HG02885 (cell line): ENCODE measurements around the gene NFIC.
"Not testable (repeated sequence)": the region's sequence is repeated elsewhere in the genome, so short reads cannot be mapped to it uniquely, and the experiment has no call there.

Experiments
- ATAC-seq: cut with Tn5 transposase; IDR thresholded peaks from one replicate; pipeline ENCODE4 v1.9.1; 2021; ENCODE audit warnings: mild to moderate bottlenecking; ENCODE audit not compliant: unreplicated experiment, poor library complexity

NFIC gene

GRCh38 chr19:3501780-3502179 lies 135.4 kb downstream of the NFIC start:
- no peak for ATAC-seq

DNA sequence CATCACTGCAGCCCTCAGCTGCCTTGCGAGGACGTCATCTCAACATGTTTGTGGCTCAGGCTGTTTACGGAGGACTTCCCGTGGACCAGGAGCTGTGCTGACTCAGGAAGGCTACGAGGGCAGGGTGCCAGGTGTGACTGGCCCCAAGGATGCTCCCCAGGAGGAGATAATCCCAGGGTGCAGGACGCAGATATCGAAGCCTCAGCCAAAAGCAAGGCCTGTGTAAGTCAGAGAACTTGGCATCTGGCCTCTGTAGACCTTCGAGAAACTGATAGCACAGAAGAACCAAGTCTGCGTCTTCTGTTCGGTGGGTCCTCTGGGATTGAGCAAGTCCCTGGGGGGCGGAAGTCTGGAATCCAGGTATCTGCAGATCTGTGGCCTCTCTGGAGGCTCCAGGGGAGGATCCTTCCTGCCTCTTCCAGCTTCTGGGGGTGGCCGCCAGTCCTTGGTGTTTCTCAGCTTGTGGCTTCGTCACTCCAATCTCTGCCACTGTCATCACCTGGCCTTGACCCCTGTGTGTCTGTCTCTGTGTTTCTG lies 136.7 kb downstream of the NFIC start:
- no peak for ATAC-seq

DNA sequence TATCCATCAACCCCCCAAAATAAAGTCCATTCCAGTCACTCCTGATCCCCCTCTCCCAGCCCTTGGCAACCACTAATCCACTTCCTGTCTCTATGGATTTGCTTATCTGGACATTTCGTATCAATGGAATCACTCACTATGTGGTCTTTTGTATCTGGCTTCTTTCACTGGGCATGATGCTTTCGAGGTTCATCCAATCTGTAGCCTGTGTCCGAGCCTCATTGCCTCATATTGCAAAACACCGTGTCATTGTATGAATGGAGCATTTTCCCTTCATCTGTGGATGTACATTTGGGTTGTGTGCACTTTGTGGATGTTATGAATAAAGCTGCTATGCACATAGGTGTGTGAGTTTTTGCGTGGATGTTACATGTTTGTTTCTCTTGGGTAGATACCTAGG lies 138.4 kb downstream of the NFIC start:
- no peak for ATAC-seq

- peak; percentile 90 for ATAC-seq
Observed at GRCh38 chr19:3505598-3506383, 139.4 kb downstream of the NFIC start, which contains the start of gene FZR1. FZR1 (plus strand) TSS chr19:3506311; CDS start chr19:3522990, 16,679 bp downstream.

DNA sequence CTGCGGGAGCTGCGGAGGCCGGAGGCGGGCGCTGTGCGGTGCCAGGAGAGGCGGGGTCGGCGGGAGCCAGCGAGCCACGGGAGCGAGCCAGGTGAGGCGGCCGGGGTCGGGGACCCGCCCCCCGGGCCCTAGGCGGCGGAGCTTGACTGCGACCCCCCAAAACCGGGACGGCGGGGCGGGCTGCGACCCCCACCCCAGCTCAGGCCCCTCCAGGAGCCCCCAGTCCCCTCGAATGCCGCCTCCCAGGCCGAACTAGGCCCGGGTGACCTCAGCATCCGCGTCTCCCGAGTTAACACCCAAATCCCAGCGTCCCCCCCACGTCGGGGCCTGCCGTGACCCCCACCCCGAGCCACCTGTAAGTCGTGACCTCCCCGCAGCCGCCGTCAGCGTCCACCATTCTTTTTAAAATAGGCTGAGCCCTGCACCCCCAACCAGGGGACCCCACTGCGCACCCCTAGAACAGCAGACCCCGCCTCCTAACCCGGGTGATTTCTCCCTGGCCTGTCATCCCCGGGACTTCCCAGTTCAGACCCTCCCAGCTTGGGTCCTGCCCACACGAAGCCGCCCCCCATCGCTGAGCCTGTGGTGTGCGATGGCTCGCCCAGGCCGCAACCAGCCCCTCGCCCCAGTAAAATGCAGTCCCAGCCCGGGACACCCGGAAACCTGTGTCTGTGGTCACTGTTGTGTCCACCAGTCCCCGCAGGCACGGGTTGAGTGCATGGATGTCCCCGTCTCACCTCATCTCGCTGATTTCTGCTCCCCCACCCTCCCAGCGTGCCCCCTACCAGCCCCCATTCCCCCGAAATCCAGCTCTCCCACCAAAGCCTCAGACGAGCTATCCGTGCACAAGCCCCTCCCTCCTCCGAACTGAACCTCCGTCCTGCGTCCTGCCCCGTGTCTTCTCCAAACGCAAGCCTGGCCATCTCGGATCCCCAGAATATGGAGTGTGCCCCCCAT lies 140.3 kb downstream of the NFIC start:
- ATAC-seq: no peak

DNA sequence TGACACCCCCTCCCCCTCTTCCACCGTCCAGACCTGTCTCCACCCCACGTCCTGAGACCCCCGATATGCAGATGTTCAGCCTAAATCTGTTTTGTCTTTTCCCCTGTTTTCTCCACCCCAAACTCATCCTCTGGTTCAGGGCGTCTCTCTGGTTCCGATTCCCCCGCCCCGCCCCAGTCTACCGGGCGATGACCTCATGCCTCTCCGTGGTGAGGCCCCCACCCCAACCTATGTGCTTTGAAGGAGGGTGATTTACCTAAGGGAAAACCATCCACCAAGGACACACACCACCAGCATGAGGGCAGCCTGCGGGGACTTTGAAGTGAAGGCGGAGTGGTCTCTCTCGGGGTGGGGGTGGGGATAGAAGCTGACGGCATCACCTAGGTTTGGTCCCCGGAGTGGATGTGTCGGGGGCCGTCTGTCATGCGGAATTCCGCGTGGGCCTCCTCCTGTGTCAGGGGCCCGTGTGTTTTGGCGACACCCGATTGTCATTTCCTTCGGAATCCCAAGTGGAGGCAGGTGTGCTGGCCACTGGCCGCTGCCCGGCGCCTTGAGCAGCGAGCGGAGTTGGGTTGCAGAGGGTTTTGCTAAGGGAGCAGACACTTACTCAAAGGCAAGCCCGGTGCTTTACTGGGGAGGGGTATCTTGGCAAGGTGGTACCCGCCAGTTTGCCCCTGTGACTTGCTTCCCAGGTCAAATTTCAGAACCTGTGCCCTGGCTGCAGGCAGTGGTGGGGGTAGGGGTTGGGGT lies 141.2 kb downstream of the NFIC start:
- ATAC-seq: no peak

DNA sequence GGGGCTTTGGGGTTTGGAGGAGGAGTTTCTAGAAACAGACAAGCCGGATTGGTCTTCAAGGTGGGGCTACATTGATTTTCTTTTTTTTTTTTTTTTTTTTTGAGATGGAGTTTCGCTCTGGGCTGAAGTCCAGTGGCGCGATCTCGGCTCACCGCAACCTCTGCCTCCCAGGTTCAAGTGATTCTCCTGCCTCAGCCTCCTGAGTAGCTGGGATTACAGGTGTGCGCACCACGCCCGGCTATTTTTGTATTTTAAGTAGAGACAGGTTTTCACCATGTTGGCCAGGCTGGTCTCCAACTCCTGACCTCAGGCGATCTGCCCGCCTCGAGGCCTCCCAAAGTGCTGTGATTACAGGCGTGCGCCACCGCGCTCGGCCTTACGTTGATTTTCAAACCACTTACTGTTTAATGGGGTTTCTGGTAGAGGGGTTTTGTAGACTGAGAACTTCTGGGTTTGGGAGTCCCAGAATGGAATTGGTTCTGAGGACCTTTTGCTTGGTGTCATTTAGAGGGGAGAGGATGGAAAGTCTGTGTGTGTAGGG lies 141.8 kb downstream of the NFIC start:
- ATAC-seq: not testable (repeated sequence)

- ATAC-seq: no peak
Observed at GRCh38 chr19:3508771-3509535, 142.6 kb downstream of the NFIC start.

- ATAC-seq: no peak
Observed at GRCh38 chr19:3509566-3509989, 143.2 kb downstream of the NFIC start.

GRCh38 chr19:3510727-3511126 lies 144.3 kb downstream of the NFIC start:
- ATAC-seq: no peak

- ATAC-seq: no peak
Observed at GRCh38 chr19:3511506-3512251, 145.3 kb downstream of the NFIC start.

DNA sequence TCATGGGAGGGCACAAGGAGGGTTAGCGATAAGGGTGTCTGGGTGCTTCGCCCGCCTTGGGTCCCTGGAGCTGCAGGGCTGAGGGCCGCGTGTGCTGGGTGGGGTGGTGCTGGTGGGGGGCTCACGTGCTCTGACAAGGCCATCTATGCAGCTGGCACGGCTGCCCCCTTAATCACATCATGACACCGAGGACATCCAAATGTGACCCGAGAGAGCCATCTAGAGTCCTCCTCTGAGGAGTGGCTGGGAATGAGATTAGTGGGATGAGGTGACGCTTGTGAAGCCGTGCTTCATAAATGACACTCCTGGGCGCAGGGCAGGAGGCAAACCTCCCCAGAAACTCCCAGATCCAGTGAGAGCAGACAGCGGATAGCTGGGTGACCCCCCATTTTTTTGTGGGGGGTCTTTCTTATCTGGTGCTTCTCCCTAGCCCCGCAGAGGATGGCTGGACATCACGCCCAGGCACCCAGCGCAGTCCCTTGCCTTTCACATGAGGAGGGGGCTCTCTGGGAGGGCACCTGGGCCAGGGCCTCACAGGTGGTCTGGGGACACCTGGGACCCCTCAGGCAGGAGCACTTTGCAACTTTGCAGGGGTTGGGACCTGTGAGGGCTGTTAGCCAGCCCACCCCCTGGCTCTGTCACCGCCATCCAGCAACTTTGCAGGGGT lies 146.3 kb downstream of the NFIC start:
- ATAC-seq: no peak

DNA sequence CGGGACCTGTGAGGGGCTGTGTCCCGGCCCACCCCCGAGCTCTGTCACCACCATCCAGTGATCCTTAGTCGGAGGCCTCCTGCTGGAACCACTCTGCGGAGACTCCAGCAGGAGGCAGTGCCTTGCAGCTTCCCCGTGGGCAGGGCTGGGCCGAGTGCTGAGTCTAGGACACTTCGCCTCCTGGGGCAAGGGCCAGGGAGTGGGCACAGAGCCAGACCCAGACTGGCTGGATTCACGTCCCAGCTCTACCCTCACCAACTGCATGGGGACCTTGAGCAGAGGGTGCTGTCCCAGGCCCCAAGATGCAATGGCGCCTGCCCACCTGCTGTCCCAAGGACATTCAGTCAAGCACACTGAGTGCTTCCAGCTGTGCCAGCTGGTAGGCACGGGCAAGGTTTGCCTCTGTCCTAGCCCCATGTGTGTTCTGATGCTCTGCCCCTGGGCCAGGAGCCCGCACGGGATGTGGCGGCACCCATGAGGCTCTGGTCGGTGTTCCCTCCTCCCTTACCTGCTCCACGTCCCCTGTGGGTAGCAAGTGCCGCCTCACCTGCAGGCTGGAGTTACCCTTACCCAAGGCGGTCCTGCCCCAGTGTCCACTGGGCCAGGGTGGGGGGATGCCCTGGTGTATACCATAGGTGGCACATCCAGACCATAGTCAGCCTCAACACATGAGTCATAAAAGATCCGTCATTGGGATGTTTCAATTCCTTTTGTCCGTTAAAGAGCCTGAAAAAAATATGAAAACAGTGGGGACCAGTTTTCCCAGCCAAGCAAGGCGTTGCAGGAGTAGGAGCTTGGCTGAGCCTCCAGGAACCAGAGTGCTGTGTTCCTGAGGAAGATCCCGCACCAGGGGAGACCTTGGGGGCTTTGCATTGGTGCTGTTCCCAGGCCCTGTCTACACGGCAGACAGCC lies 147.1 kb downstream of the NFIC start:
- ATAC-seq: no peak

DNA sequence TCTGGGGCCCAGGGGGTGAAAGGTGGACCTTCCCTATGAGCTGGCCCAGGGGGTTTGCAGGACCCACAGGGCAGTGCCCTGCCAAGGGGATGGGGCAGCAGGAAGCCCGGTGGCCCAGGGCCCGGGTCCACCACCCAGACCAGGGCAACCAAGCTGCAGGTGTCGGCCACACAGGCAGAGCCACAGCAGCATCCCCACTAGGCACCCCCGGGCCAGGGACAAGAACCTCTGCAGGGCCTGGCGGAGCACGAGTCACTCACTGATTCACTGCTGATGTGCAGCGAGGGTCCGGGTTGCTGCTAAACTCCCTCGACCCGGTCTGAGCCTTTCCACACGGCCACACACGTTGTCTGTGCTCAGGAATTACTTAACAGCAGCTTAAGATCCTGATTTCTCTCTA lies 148.5 kb downstream of the NFIC start:
- ATAC-seq: no peak

DNA sequence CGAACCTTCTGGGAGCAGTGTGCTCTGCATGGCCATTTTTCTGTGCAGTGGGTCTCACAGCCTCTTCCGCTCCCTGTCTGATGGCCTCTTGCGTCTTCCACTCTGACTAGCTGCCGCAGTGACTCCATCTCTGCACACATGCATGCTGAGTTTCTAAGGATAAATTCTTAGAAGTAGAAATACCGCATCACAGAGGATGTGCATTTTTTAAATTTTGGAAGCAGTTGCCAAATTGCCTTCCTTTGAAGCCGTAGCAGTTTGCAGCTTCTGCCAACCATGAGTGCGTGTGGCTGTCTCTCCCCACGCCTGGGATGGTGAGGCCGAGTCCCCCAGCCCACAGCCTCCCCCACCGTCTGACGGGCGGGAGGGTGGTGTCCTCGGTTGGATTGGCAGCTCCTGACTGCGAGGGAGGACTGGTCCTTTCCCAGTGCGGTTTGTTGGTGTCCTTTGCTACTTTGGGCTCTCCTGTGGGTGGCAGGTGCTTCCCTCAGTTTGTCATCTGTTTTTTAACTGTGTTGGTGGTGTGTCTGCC lies 149.6 kb downstream of the NFIC start:
- no peak for ATAC-seq

DNA sequence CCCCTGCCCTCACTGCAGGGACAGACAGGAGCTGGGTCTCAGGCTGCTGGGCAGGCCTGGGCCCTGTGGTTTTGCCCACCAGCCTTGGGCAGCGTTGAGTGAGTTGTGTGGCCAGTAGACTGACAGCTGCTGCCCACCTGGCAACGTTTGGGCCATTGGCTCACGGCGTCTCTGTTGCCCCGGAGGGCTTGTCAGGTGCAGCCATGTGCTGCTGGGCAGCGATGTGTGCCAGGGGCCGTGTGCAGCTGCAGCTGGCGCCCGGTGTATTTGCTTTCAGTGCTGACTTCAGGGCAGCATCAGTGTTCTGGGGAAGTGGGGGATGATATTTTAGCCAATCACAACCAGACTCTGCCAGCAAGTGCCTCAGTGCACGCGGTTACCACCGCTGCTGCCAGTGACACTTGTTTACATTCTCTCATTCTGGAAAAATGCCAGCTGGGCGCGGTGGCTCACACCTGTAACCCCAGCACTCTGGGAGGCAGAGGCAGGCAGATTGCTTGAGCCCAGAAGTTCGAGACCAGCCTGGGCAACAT lies 150.4 kb downstream of the NFIC start:
- no peak for ATAC-seq

DNA sequence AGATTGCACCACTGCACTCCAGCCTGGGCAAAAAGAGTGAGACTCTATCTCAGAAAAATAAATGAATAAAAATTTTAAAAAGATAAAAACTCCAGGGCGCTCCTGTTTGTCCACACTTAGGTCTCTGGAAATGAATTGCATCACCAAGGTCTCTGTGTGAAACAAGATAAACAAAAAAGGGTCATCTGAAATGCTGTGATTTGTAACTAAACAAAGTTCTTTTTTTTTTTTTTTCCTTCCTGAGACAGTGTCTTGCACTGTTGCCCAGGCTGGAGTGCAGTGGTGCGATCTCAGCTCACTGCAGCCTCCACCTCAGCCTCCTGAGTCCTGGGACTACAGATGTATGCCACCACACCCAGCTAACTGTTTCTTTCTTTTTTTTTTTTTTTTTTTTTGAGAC lies 151.3 kb downstream of the NFIC start:
- ATAC-seq: no peak
